Body of pancreas (tissue), 4 donors: ENCODE results near the gene SBF2.

Source experiments
- POLR2A ChIP-seq, 3 donors: fragments of 450-650 bp; IDR thresholded peaks; one replicate each; pipeline ENCODE4 v1.6.1; 2016; ENCODE audit warnings: antibody characterized with exemption in 3 of 3, mild to moderate bottlenecking in 2 of 3
- TF ChIP-seq, protein P1 (sequence below), 7 experiments: fragments of 450-650 bp in 4 of 7; fragments of 200-600 bp in 3 of 7; sonication (generic) in 3 of 7; IDR thresholded peaks; one replicate each; pipeline ENCODE4 v1.5.1; 2016 to 2019; ENCODE audit warnings: antibody characterized with exemption in 7 of 7

DNA sequence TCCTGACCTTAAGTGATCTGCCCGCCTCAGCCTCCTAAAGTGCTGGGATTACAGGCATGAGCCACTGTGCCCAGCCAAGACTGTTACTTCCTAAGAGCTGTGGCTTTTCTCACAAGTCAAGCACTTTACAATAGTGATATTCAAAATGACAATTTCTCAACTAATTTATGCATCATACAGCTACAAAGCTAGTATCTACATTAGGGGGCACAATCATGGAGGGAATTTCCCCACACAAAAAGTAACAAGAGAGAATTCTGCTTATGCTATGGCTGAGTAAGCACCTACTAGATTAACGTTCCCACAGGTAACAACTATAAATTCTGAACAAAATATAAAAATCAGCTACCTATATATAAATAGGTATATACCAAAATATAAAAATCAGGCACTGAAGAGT, 72.7 kb downstream of the SBF2 start:
- TF ChIP-seq, protein P1, sequence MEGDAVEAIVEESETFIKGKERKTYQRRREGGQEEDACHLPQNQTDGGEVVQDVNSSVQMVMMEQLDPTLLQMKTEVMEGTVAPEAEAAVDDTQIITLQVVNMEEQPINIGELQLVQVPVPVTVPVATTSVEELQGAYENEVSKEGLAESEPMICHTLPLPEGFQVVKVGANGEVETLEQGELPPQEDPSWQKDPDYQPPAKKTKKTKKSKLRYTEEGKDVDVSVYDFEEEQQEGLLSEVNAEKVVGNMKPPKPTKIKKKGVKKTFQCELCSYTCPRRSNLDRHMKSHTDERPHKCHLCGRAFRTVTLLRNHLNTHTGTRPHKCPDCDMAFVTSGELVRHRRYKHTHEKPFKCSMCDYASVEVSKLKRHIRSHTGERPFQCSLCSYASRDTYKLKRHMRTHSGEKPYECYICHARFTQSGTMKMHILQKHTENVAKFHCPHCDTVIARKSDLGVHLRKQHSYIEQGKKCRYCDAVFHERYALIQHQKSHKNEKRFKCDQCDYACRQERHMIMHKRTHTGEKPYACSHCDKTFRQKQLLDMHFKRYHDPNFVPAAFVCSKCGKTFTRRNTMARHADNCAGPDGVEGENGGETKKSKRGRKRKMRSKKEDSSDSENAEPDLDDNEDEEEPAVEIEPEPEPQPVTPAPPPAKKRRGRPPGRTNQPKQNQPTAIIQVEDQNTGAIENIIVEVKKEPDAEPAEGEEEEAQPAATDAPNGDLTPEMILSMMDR (IDR thresholded peaks at IDR 0.05), result no peak
- no peak for TF ChIP-seq POLR2A (IDR thresholded peaks at IDR 0.05)
